SK-N-SH (cell line): ENCODE results near the gene TBL1X.

Experiments used
- CTCF ChIP-seq: fragments of 200-600 bp; sonication (generic); IDR thresholded peaks from 2 replicates; pipeline ENCODE4 v1.6.1; 2017; ENCODE audit warnings: antibody characterized with exemption, mild to moderate bottlenecking, moderate library complexity
- EZH2phosphoT487 ChIP-seq: fragments of 200-600 bp; sonication (generic); IDR thresholded peaks from 2 replicates; pipeline ENCODE4 v1.6.1; 2017; ENCODE audit warnings: low read depth, mixed run types, mild to moderate bottlenecking, antibody characterized with exemption, moderate library complexity, borderline replicate concordance
- FOSL2 ChIP-seq: IDR thresholded peaks from 2 replicates; pipeline ENCODE4 v1.4.0; 2012; ENCODE audit warnings: low read depth, mild to moderate bottlenecking, moderate library complexity, borderline replicate concordance
- FOXJ3 ChIP-seq: sonication (generic); formaldehyde crosslinking; IDR thresholded peaks from 2 replicates; pipeline ENCODE4 v1.5.1; 2020; ENCODE audit warnings: mild to moderate bottlenecking, missing genetic modification reagents
- FOXM1 ChIP-seq: IDR thresholded peaks from 2 replicates; pipeline ENCODE4 v1.4.0; 2012; ENCODE audit warnings: low read depth, mild to moderate bottlenecking
- GABPA ChIP-seq: IDR thresholded peaks from 2 replicates; pipeline ENCODE4 v1.4.0; 2012; ENCODE audit warnings: low read depth, mild to moderate bottlenecking
- MXI1 ChIP-seq: IDR thresholded peaks from 2 replicates; pipeline ENCODE4 v1.6.1; 2012; ENCODE audit warnings: mild to moderate bottlenecking, low read depth, low read length, improper control_type of control experiment
- POLR2AphosphoS5 ChIP-seq: IDR thresholded peaks from 2 replicates; pipeline ENCODE4 v1.6.1; 2012; ENCODE audit warnings: low read depth, low read length
- RCOR1 ChIP-seq: fragments of 150-350 bp; IDR thresholded peaks from 2 replicates; pipeline ENCODE4 v1.6.1; 2017; ENCODE audit warnings: antibody characterized with exemption, low read length
- SIN3A ChIP-seq: IDR thresholded peaks from 2 replicates; pipeline ENCODE4 v1.6.1; 2012; ENCODE audit warnings: low read depth, mild to moderate bottlenecking, low read length, moderate library complexity, borderline replicate concordance
- SMC3 ChIP-seq: IDR thresholded peaks from 2 replicates; pipeline ENCODE4 v1.6.1; 2012; ENCODE audit warnings: low read depth, low read length, improper control_type of control experiment
- TAF1 ChIP-seq: IDR thresholded peaks from 2 replicates; pipeline ENCODE4 v1.6.1; 2012; ENCODE audit warnings: low read depth, mild to moderate bottlenecking, low read length, moderate library complexity, borderline replicate concordance
- ZBTB33 ChIP-seq: IDR thresholded peaks from 2 replicates; pipeline ENCODE4 v1.4.0; 2012; ENCODE audit warnings: low read depth, borderline replicate concordance

- TF ChIP-seq SIN3A (no peak), FOXM1 (no peak), CTCF (no peak), EZH2phosphoT487 (no peak), TAF1 (no peak), GABPA (no peak), FOXJ3 (CRISPR knock-in tag) (no peak), MXI1 (no peak), POLR2AphosphoS5 (no peak), FOSL2 (no peak), ZBTB33 (no peak), SMC3 (no peak), RCOR1 (no peak)
Observed at GRCh38 chrX:9656277-9656676, 191.4 kb downstream of the TBL1X start.
